WTC11 (cell line): ENCODE results near the gene CHSY3. TPM values are rescaled to one million over a fixed set of nuclear protein-coding genes. Genes with fewer than 3 reads are reported as not detected.

ENCODE experiments used
- ATAC-seq: fragments of 200-7000 bp; cut with Tn5 transposase; 2 replicates; pipeline ENCODE4 v1.10.0; 2021; ENCODE audit warnings: mild to moderate bottlenecking, moderate library complexity
- CTCF ChIA-PET: fragments of 300-600 bp; sonication (Branson Sonifier 250); formaldehyde crosslinking; loops from one replicate; lab custom pipeline; 2021; ENCODE audit warnings: antibody characterized with exemption; lab: Charles Lee
- POLR2A ChIA-PET: fragments of 350-600 bp; sonication (Branson Sonifier 250); formaldehyde crosslinking; loops from one replicate; lab custom pipeline; 2021; ENCODE audit warnings: antibody characterized with exemption; lab: Charles Lee
- DNase-seq: peaks from one replicate; pipeline ENCODE4 v3.0.0; 2021; ENCODE audit warnings: low spot score
- H3K27ac Mint-ChIP-seq: 2 replicates; pipeline ENCODE4 v1.8.0; 2021; ENCODE audit warnings: mixed read lengths
- H3K27me3 Mint-ChIP-seq: 2 replicates; pipeline ENCODE4 v1.8.0; 2021; ENCODE audit warnings: low read depth, mild to moderate bottlenecking, moderate library complexity, mixed read lengths
- H3K36me3 Mint-ChIP-seq: 2 replicates; pipeline ENCODE4 v1.8.0; 2021; ENCODE audit warnings: mixed read lengths
- H3K4me1 Mint-ChIP-seq: 2 replicates; pipeline ENCODE4 v1.8.0; 2022; ENCODE audit warnings: mixed read lengths
- H3K4me3 Mint-ChIP-seq: 2 replicates; pipeline ENCODE4 v1.8.0; 2021; ENCODE audit warnings: mild to moderate bottlenecking, moderate library complexity, mixed read lengths
- H3K9me3 Mint-ChIP-seq: 2 replicates; pipeline ENCODE4 v1.8.0; 2021; ENCODE audit warnings: mixed read lengths
- CBFB ChIP-seq: sonication (generic); formaldehyde crosslinking; IDR thresholded peaks from 2 replicates; pipeline ENCODE4 v1.8.1; 2022; ENCODE audit warnings: mild to moderate bottlenecking, low read depth, missing genetic modification reagents
- ELF4 ChIP-seq: sonication (generic); formaldehyde crosslinking; IDR thresholded peaks from 2 replicates; pipeline ENCODE4 v1.8.1; 2022; ENCODE audit warnings: low read depth, mild to moderate bottlenecking, moderate library complexity, missing genetic modification reagents
- HMGA2 ChIP-seq: fragments of 250-450 bp; sonication (Bioruptor Pico); IDR thresholded peaks from 2 replicates; pipeline ENCODE4 v1.4.0; 2021; ENCODE audit warnings: mild to moderate bottlenecking, moderate library complexity
- JAZF1 ChIP-seq: fragments of 250-450 bp; sonication (Bioruptor Pico); IDR thresholded peaks from 2 replicates; pipeline ENCODE4 v1.9.0; 2021; ENCODE audit warnings: moderate library complexity, mild to moderate bottlenecking, inconsistent platforms
- KAT7 ChIP-seq: sonication (generic); formaldehyde crosslinking; IDR thresholded peaks from 2 replicates; pipeline ENCODE4 v1.8.1; 2023; ENCODE audit warnings: missing genetic modification reagents, mild to moderate bottlenecking, borderline replicate concordance
- MYBL2 ChIP-seq: sonication (generic); formaldehyde crosslinking; IDR thresholded peaks from 2 replicates; pipeline ENCODE4 v1.8.1; 2023; ENCODE audit warnings: mild to moderate bottlenecking, moderate library complexity, missing genetic modification reagents
- NFYB ChIP-seq: sonication (generic); formaldehyde crosslinking; conservative IDR thresholded peaks from 2 replicates; pipeline ENCODE4 v1.8.0; 2022; ENCODE audit warnings: low read depth, missing genetic modification reagents
- NR1H2 ChIP-seq: sonication (generic); formaldehyde crosslinking; IDR thresholded peaks from 2 replicates; pipeline ENCODE4 v1.9.0; 2021; ENCODE audit warnings: mild to moderate bottlenecking, moderate library complexity, missing genetic modification reagents
- RELA ChIP-seq: sonication (generic); formaldehyde crosslinking; IDR thresholded peaks from 2 replicates; pipeline ENCODE4 v1.8.1; 2022; ENCODE audit warnings: missing genetic modification reagents, mild to moderate bottlenecking, borderline replicate concordance
- SOX15 ChIP-seq: fragments of 250-450 bp; sonication (Bioruptor Pico); IDR thresholded peaks from 2 replicates; pipeline ENCODE4 v1.9.0; 2021; ENCODE audit warnings: mild to moderate bottlenecking
- TCF7 ChIP-seq: sonication (generic); formaldehyde crosslinking; IDR thresholded peaks from 2 replicates; pipeline ENCODE4 v1.8.0; 2022; ENCODE audit warnings: mild to moderate bottlenecking, low read depth, missing genetic modification reagents, moderate library complexity
- TP53 ChIP-seq: sonication (generic); formaldehyde crosslinking; IDR thresholded peaks from 2 replicates; pipeline ENCODE4 v1.8.1; 2023; ENCODE audit warnings: mild to moderate bottlenecking, missing genetic modification reagents
- ZBTB21 ChIP-seq: sonication (generic); formaldehyde crosslinking; IDR thresholded peaks from 2 replicates; pipeline ENCODE4 v1.8.1; 2023; ENCODE audit warnings: mild to moderate bottlenecking, missing genetic modification reagents, borderline replicate concordance
- ZNF138 ChIP-seq: sonication (generic); formaldehyde crosslinking; conservative IDR thresholded peaks from 2 replicates; pipeline ENCODE4 v1.8.1; 2022; ENCODE audit warnings: mild to moderate bottlenecking, moderate library complexity, missing genetic modification reagents
- ZNF232 ChIP-seq: sonication (generic); formaldehyde crosslinking; IDR thresholded peaks from 2 replicates; pipeline ENCODE4 v1.8.0; 2022; ENCODE audit warnings: mild to moderate bottlenecking, missing genetic modification reagents
- total RNA-seq: library from RNA; stranded (reverse); gene quantifications from 3 replicates; pipeline ENCODE4 v1.2.3, GENCODE V29; 2021
- TF ChIP-seq, protein P1 (sequence below): sonication (generic); formaldehyde crosslinking; IDR thresholded peaks from 2 replicates; pipeline ENCODE4 v1.8.1; 2022; ENCODE audit warnings: mild to moderate bottlenecking, moderate library complexity, missing genetic modification reagents
- TF ChIP-seq, protein P2 (sequence below): fragments of 250-450 bp; sonication (Bioruptor Pico); IDR thresholded peaks from 2 replicates; pipeline ENCODE4 v2.1.2; 2022; ENCODE audit warnings: mild to moderate bottlenecking, moderate library complexity
- TF ChIP-seq, protein P3 (sequence below): sonication (generic); formaldehyde crosslinking; conservative IDR thresholded peaks from 2 replicates; pipeline ENCODE4 v1.8.1; 2022; ENCODE audit warnings: mild to moderate bottlenecking, missing genetic modification reagents
- TF ChIP-seq, protein P4 (sequence below): sonication (generic); formaldehyde crosslinking; IDR thresholded peaks from 2 replicates; pipeline ENCODE4 v1.8.0; 2023; ENCODE audit warnings: missing genetic modification reagents
- TF ChIP-seq, protein P5 (sequence below): sonication (generic); formaldehyde crosslinking; IDR thresholded peaks from 2 replicates; pipeline ENCODE4 v1.8.1; 2023; ENCODE audit warnings: mild to moderate bottlenecking, missing genetic modification reagents, moderate library complexity
- TF ChIP-seq, protein P6 (sequence below): fragments of 250-450 bp; sonication (Bioruptor Pico); IDR thresholded peaks from 2 replicates; pipeline ENCODE4 v1.8.0; 2021; ENCODE audit warnings: mild to moderate bottlenecking
- TF ChIP-seq, protein P7 (sequence below): sonication (generic); formaldehyde crosslinking; IDR thresholded peaks from 2 replicates; pipeline ENCODE4 v1.8.0; 2022; ENCODE audit warnings: mild to moderate bottlenecking, missing genetic modification reagents
- TF ChIP-seq, protein P8 (sequence below): sonication (generic); formaldehyde crosslinking; IDR thresholded peaks from 2 replicates; pipeline ENCODE4 v1.8.1; 2023; ENCODE audit warnings: mild to moderate bottlenecking, moderate library complexity, missing genetic modification reagents

The CHSY3 gene
- total RNA-seq, 1 experiment from 2014 or later, result 0.98 TPM

DNA sequence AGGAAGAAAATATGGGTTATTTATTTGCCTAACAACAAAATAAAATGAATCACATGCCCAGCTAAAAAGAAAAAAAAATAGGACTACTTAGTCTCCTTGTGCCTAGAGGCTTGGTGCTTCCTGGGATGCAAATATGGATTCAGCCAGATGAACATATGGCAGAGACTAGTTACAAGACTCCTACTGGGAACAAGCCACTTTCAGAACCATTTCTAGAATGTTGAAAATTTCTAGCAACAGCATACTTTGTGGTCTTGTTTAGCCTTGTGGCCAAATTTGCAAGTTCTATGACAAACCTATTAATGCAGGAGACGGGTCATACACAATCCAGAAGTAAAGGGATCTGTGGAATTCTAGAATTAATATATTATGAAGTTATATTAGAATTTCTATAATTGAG, 198.7 kb downstream of the CHSY3 start (continued):
- TF ChIP-seq, protein P1, sequence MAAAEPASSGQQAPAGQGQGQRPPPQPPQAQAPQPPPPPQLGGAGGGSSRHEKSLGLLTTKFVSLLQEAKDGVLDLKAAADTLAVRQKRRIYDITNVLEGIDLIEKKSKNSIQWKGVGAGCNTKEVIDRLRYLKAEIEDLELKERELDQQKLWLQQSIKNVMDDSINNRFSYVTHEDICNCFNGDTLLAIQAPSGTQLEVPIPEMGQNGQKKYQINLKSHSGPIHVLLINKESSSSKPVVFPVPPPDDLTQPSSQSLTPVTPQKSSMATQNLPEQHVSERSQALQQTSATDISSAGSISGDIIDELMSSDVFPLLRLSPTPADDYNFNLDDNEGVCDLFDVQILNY (CRISPR knock-in tag), result no peak
- TF ChIP-seq, protein P2, sequence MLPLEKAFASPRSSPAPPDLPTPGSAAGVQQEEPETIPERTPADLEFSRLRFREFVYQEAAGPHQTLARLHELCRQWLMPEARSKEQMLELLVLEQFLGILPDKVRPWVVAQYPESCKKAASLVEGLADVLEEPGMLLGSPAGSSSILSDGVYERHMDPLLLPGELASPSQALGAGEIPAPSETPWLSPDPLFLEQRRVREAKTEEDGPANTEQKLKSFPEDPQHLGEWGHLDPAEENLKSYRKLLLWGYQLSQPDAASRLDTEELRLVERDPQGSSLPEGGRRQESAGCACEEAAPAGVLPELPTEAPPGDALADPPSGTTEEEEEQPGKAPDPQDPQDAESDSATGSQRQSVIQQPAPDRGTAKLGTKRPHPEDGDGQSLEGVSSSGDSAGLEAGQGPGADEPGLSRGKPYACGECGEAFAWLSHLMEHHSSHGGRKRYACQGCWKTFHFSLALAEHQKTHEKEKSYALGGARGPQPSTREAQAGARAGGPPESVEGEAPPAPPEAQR (CRISPR knock-in tag), result no peak
- TF ChIP-seq, protein P3, sequence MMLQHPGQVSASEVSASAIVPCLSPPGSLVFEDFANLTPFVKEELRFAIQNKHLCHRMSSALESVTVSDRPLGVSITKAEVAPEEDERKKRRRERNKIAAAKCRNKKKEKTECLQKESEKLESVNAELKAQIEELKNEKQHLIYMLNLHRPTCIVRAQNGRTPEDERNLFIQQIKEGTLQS (CRISPR knock-in tag), result no peak
- TF ChIP-seq, protein P4, sequence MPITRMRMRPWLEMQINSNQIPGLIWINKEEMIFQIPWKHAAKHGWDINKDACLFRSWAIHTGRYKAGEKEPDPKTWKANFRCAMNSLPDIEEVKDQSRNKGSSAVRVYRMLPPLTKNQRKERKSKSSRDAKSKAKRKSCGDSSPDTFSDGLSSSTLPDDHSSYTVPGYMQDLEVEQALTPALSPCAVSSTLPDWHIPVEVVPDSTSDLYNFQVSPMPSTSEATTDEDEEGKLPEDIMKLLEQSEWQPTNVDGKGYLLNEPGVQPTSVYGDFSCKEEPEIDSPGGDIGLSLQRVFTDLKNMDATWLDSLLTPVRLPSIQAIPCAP (CRISPR knock-in tag), result no peak
- no peak for TF ChIP-seq MYBL2 (CRISPR knock-in tag)
- TF ChIP-seq JAZF1 (CRISPR knock-in tag), result no peak
- no peak for TF ChIP-seq SOX15

DNA sequence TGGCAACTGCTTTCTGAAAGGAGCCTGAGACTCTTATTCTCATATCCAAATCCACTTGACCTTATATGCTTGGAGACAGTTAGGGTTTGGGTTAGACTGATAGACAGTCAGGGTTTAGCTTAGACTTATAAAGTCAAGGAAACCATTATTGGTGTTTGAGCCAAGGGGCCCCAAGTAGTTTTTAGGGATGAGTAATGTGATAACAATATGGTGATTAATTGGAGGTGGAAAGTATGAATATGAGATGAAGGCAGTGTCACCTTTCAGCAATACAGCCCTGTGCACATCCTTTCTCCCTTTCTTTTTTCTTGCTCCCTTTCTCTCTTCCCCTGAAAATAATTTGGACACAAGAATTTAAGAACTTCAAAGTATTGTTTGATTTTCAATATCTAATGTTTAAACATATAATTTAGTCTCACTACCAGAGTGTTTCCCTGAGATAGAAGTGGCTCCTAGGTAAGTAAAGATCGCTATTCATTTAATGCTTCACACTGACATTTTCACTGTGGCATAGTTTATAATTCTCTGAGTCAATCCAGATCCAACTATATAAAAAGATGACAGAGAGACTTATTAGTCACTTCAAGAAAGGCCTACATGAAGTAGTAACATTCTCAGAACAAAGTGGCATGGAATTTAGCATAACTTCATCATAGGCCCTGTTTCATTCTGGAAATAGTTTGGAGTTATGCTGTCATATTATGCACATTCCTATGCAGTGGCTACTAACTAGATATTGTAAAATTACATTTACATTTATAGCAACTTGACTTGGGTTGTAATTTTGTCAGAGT, 200.8 kb downstream of the CHSY3 start:
- Mint-ChIP-seq H3K27ac (no peak overlapping the region), H3K4me1 (no peaks in the 10 kb centered on the region), H3K27me3 (no peaks in the 10 kb centered on the region), H3K36me3 (no peaks in the 10 kb centered on the region), H3K9me3 (no peaks in the 10 kb centered on the region), H3K4me3 (no peak overlapping the region)
- CTCF ChIA-PET, result no interaction called here
- TF ChIP-seq KAT7 (CRISPR knock-in tag) (no peak), ELF4 (CRISPR knock-in tag) (no peak)
- TF ChIP-seq, protein P5, sequence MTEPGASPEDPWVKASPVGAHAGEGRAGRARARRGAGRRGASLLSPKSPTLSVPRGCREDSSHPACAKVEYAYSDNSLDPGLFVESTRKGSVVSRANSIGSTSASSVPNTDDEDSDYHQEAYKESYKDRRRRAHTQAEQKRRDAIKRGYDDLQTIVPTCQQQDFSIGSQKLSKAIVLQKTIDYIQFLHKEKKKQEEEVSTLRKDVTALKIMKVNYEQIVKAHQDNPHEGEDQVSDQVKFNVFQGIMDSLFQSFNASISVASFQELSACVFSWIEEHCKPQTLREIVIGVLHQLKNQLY (CRISPR knock-in tag), result no peak
- POLR2A ChIA-PET, result no interaction called here
- ATAC-seq, result no peak
- DNase-seq, result no peak

DNA sequence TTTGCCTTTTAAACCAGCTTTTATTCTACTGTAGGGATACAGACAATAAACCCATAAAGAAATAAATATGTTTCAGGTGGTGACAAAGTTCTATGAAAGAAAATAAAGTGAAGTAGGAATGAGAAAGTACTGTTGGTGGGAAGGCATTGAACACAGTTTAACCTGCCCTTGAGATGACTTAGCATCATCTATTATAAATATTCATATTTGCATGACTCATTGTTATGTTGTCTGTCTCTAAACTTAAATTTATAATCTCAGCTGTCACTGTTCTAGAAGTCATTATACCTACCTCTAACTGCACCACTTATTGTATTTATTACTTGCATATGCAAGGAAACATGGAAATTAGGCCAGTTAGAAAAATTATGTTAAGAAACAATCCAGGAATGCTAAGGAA, 202.2 kb downstream of the CHSY3 start:
- DNase-seq, result no peak
- Mint-ChIP-seq H3K9me3 (no peaks in the 10 kb centered on the region), H3K4me1 (no peaks in the 10 kb centered on the region), H3K36me3 (no peaks in the 10 kb centered on the region), H3K27me3 (no peaks in the 10 kb centered on the region), H3K27ac (no peak overlapping the region), H3K4me3 (no peak overlapping the region)
- POLR2A ChIA-PET, result no interaction called here
- CTCF ChIA-PET, result interaction anchor here (2.0 kb wide), 1 partner anchor 35 kb away, joined by 5 read pairs; no protein-coding TSS in a partner anchor
- ATAC-seq, result no peak
- TF ChIP-seq, protein P6, sequence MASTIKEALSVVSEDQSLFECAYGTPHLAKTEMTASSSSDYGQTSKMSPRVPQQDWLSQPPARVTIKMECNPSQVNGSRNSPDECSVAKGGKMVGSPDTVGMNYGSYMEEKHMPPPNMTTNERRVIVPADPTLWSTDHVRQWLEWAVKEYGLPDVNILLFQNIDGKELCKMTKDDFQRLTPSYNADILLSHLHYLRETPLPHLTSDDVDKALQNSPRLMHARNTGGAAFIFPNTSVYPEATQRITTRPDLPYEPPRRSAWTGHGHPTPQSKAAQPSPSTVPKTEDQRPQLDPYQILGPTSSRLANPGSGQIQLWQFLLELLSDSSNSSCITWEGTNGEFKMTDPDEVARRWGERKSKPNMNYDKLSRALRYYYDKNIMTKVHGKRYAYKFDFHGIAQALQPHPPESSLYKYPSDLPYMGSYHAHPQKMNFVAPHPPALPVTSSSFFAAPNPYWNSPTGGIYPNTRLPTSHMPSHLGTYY (CRISPR knock-in tag), result no peak
- TF ChIP-seq, protein P7, sequence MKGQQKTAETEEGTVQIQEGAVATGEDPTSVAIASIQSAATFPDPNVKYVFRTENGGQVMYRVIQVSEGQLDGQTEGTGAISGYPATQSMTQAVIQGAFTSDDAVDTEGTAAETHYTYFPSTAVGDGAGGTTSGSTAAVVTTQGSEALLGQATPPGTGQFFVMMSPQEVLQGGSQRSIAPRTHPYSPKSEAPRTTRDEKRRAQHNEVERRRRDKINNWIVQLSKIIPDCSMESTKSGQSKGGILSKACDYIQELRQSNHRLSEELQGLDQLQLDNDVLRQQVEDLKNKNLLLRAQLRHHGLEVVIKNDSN (CRISPR knock-in tag), result no peak
- TF ChIP-seq CBFB (no peak), ELF4 (CRISPR knock-in tag) (no peak), NR1H2 (CRISPR knock-in tag) (no peak), ZBTB21 (CRISPR knock-in tag) (no peak), TCF7 (CRISPR knock-in tag) (no peak), ZNF138 (no peak), NFYB (CRISPR knock-in tag) (no peak), TP53 (no peak), RELA (CRISPR knock-in tag) (no peak), ZNF232 (CRISPR knock-in tag) (no peak), HMGA2 (CRISPR knock-in tag) (no peak)
- TF ChIP-seq, protein P8, sequence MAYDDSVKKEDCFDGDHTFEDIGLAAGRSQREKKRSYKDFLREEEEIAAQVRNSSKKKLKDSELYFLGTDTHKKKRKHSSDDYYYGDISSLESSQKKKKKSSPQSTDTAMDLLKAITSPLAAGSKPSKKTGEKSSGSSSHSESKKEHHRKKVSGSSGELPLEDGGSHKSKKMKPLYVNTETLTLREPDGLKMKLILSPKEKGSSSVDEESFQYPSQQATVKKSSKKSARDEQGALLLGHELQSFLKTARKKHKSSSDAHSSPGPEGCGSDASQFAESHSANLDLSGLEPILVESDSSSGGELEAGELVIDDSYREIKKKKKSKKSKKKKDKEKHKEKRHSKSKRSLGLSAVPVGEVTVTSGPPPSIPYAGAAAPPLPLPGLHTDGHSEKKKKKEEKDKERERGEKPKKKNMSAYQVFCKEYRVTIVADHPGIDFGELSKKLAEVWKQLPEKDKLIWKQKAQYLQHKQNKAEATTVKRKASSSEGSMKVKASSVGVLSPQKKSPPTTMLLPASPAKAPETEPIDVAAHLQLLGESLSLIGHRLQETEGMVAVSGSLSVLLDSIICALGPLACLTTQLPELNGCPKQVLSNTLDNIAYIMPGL (CRISPR knock-in tag), result no peak
